Neural cell (in vitro differentiated cells): ENCODE data around the gene ME3. TPM values are rescaled to one million over a fixed set of nuclear protein-coding genes. Genes with fewer than 3 reads are reported as not detected.

Experiments
- H2AFZ ChIP-seq: fragments of 200-600, 300-800 bp; sonication (generic), shearing (Covaris generic); 2 replicates; pipeline ENCODE4 v1.6.0; 2014; ENCODE audit warnings: low read depth, mild to moderate bottlenecking, antibody characterized with exemption, low read length, moderate library complexity
- H3F3A ChIP-seq: fragments of 200-600 bp; shearing (Covaris generic); 2 replicates; pipeline ENCODE4 v1.6.1; 2016; ENCODE audit warnings: mild to moderate bottlenecking, moderate library complexity, mixed read lengths, antibody characterized with exemption, low read length; ENCODE audit not compliant: insufficient read depth, poor library complexity, severe bottlenecking
- H3K27ac ChIP-seq: fragments of 200-600, 300-800 bp; sonication (generic), shearing (Covaris generic); 2 replicates; pipeline ENCODE4 v1.5.1; 2014; ENCODE audit warnings: mild to moderate bottlenecking, low read length, moderate library complexity
- H3K27me3 ChIP-seq: fragments of 300-800, 200-600 bp; sonication (generic), shearing (Covaris generic); 2 replicates; pipeline ENCODE4 v1.6.0; 2014; ENCODE audit warnings: mild to moderate bottlenecking, low read depth, low read length, moderate library complexity; ENCODE audit not compliant: insufficient read depth
- H3K36me3 ChIP-seq: fragments of 300-800, 200-600 bp; sonication (generic), shearing (Covaris generic); 2 replicates; pipeline ENCODE4 v1.5.1; 2014; ENCODE audit warnings: mild to moderate bottlenecking, antibody characterized with exemption, low read length, moderate library complexity; ENCODE audit not compliant: insufficient read depth
- H3K4me2 ChIP-seq: fragments of 300-800, 200-600 bp; sonication (generic), shearing (Covaris generic); 2 replicates; pipeline ENCODE4 v1.6.0; 2014; ENCODE audit warnings: mild to moderate bottlenecking, low read length
- H3K4me3 ChIP-seq: fragments of 300-800, 200-600 bp; sonication (generic), shearing (Covaris generic); 2 replicates; pipeline ENCODE4 v1.5.1; 2014; ENCODE audit warnings: mild to moderate bottlenecking, low read length, moderate library complexity
- H3K79me2 ChIP-seq: fragments of 200-600 bp; shearing (Covaris generic); replicated peaks from 2 replicates; pipeline ENCODE4 v1.6.0; 2014; ENCODE audit warnings: mild to moderate bottlenecking, low read length, moderate library complexity; ENCODE audit not compliant: insufficient read depth
- H3K9ac ChIP-seq: fragments of 300-800, 200-600 bp; sonication (generic), shearing (Covaris generic); 2 replicates; pipeline ENCODE4 v1.6.1; 2016; ENCODE audit warnings: mild to moderate bottlenecking, low read length, mixed read lengths
- H3K9me2 ChIP-seq: fragments of 200-600 bp; shearing (Covaris generic); 2 replicates; pipeline ENCODE4 v1.6.1; 2016; ENCODE audit warnings: mild to moderate bottlenecking, low read length, mixed read lengths; ENCODE audit not compliant: insufficient read depth
- H3K9me3 ChIP-seq: fragments of 200-600, 300-800 bp; sonication (generic), shearing (Covaris generic); 2 replicates; pipeline ENCODE4 v1.6.1; 2016; ENCODE audit warnings: mild to moderate bottlenecking, mixed run types, low read length, moderate library complexity, mixed read lengths
- H4K20me1 ChIP-seq: fragments of 200-600 bp; shearing (Covaris generic); 2 replicates; pipeline ENCODE4 v1.6.1; 2016; ENCODE audit warnings: mild to moderate bottlenecking, mixed run types; ENCODE audit not compliant: insufficient read depth
- CTCF ChIP-seq: fragments of 450-650 bp; IDR thresholded peaks from 2 replicates; pipeline ENCODE4 v1.5.1; 2014; ENCODE audit warnings: antibody characterized with exemption, mild to moderate bottlenecking, moderate library complexity; ENCODE audit not compliant: poor library complexity, severe bottlenecking
- EP300 ChIP-seq: fragments of 450-650 bp; conservative IDR thresholded peaks from 2 replicates; pipeline ENCODE4 v1.6.1; 2014; ENCODE audit warnings: antibody characterized with exemption, mild to moderate bottlenecking, moderate library complexity; ENCODE audit not compliant: poor library complexity, severe bottlenecking
- EZH2 ChIP-seq: fragments of 200-600, 300-800 bp; shearing (Covaris generic), sonication (generic); IDR thresholded peaks from 2 replicates; pipeline ENCODE4 v1.6.1; 2014; ENCODE audit warnings: antibody characterized with exemption, low read length, borderline replicate concordance, mild to moderate bottlenecking; ENCODE audit not compliant: insufficient read depth, poor library complexity, severe bottlenecking
- MXI1 ChIP-seq: fragments of 450-650 bp; conservative IDR thresholded peaks from 2 replicates; pipeline ENCODE4 v1.6.1; 2014; ENCODE audit warnings: antibody characterized with exemption, mild to moderate bottlenecking; ENCODE audit not compliant: poor library complexity, severe bottlenecking
- POLR2AphosphoS5 ChIP-seq: IDR thresholded peaks from 2 replicates; pipeline ENCODE4 v1.6.1; 2012
- RAD21 ChIP-seq: fragments of 450-650 bp; conservative IDR thresholded peaks from 2 replicates; pipeline ENCODE4 v1.6.1; 2014; ENCODE audit warnings: antibody characterized with exemption, mild to moderate bottlenecking, moderate library complexity
- REST ChIP-seq: IDR thresholded peaks from 2 replicates; pipeline ENCODE4 v1.6.1; 2012; ENCODE audit warnings: borderline replicate concordance
- SMC3 ChIP-seq: fragments of 450-650 bp; conservative IDR thresholded peaks from 2 replicates; pipeline ENCODE4 v1.6.1; 2014; ENCODE audit warnings: antibody characterized with exemption, mild to moderate bottlenecking, moderate library complexity; ENCODE audit not compliant: poor library complexity
- TAF1 ChIP-seq: IDR thresholded peaks from 2 replicates; pipeline ENCODE4 v1.6.1; 2012; ENCODE audit warnings: low read depth
- polyA plus RNA-seq: library from polyadenylated mRNA; depleted of rRNA; stranded (reverse); fragments of >200 nt; gene quantifications from 2 replicates; pipeline ENCODE4 v1.2.3, GENCODE V29; 2014

The ME3 gene
- polyA plus RNA-seq, 1 donor from 2014 or later: 2.1 TPM

GRCh38 chr11:86713552-86713951 lies 41.1 kb upstream of the ME3 start:
- Histone ChIP-seq H3K9me3 (no peaks in the 10 kb centered on the region), H3K4me3 (no peak overlapping the region), H3K79me2 (no peaks in the 10 kb centered on the region), H4K20me1 (no peaks in the 10 kb centered on the region), H3F3A (no peaks in the 10 kb centered on the region), H3K27me3 (no peaks in the 10 kb centered on the region), H3K27ac (no peak overlapping the region), H3K9me2 (no peaks in the 10 kb centered on the region), H2AFZ (no peak overlapping the region), H3K4me2 (no peak overlapping the region), H3K36me3 (no peaks in the 10 kb centered on the region), H3K9ac (no peak overlapping the region)
- TF ChIP-seq TAF1 (no peak), RAD21 (no peak), CTCF (no peak), REST (no peak), SMC3 (no peak), EP300 (no peak), EZH2 (no peak), POLR2AphosphoS5 (no peak), MXI1 (no peak)

DNA sequence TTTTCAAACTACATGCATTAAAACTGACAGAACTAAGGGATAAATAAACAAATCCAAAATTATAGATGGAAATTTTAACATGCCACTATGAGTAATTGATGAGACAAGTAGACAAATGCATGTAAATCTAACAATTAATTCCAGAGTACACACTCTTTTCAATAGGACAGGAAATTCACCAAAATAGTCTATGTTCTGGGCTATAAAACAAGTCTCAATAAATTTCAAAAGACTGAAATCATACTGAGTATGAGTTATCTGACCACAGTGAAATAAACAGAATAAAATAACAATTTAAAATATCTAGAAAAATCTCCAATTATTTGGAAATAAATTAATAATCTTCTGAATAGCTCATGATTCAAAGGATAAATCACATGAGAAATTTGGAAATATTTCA lies 38.5 kb upstream of the ME3 start:
- Histone ChIP-seq H3K9me2 (no peaks in the 10 kb centered on the region), H3K27me3 (no peaks in the 10 kb centered on the region), H3K27ac (no peak overlapping the region), H3K36me3 (no peaks in the 10 kb centered on the region), H4K20me1 (no peaks in the 10 kb centered on the region), H3K9ac (no peak overlapping the region), H2AFZ (no peak overlapping the region), H3K4me2 (no peak overlapping the region), H3F3A (no peaks in the 10 kb centered on the region), H3K4me3 (no peak overlapping the region), H3K9me3 (no peaks in the 10 kb centered on the region), H3K79me2 (no peaks in the 10 kb centered on the region)
- TF ChIP-seq RAD21 (no peak), SMC3 (no peak), MXI1 (no peak), EZH2 (no peak), POLR2AphosphoS5 (no peak), CTCF (no peak), EP300 (no peak), REST (no peak), TAF1 (no peak)
